Sigmoid colon (tissue), 7 donors: ENCODE results near the gene MYO1F. TPM values are rescaled to one million over a fixed set of nuclear protein-coding genes. Genes with fewer than 3 reads are reported as not detected.
A peak's percentile ranks its signal among the peaks of the same experiment; 100 is the strongest.

Source experiments
- DNase-seq: peaks from one replicate; pipeline ENCODE4 v3.0.0-alpha.2; 2019
- H3K27ac ChIP-seq, 4 donors: fragments of 200-600 bp; sonication (generic); one replicate each; pipeline ENCODE4 v1.5.1; 2016 to 2019; ENCODE audit warnings: mild to moderate bottlenecking in 1 of 4
- H3K27me3 ChIP-seq, 3 donors: fragments of 200-600 bp; sonication (generic); one replicate each; pipeline ENCODE4 v1.5.1; 2019; ENCODE audit warnings: mild to moderate bottlenecking in 1 of 3
- H3K36me3 ChIP-seq, 4 donors: fragments of 200-600 bp; sonication (generic); one replicate each; pipeline ENCODE4 v1.5.1; 2016 to 2019
- H3K4me1 ChIP-seq, 4 donors: fragments of 200-600 bp; sonication (generic); one replicate each; pipeline ENCODE4 v1.5.1; 2017 to 2019
- H3K4me3 ChIP-seq, 4 donors: fragments of 200-600 bp; sonication (generic); one replicate each; pipeline ENCODE4 v1.5.1; 2017 to 2019; ENCODE audit warnings: mild to moderate bottlenecking in 2 of 4, moderate library complexity in 1 of 4
- H3K9me3 ChIP-seq, 4 donors: fragments of 200-600 bp in 3 of 4; sonication (generic) in 3 of 4; one replicate each; pipeline versions ENCODE4 v1.5.1 to v1.6.1; 2013 to 2019
- CTCF ChIP-seq, 4 experiments: fragments of 450-650 bp in 3 of 4; fragments of 200-600 bp in 1 of 4; IDR thresholded peaks; one replicate each; pipeline ENCODE4 v1.5.1; 2016 to 2019; ENCODE audit warnings: antibody characterized with exemption in 4 of 4, mild to moderate bottlenecking in 3 of 4, moderate library complexity in 2 of 4
- EP300 ChIP-seq, 4 donors: sonication (generic); formaldehyde crosslinking; IDR thresholded peaks; one replicate each; pipeline ENCODE4 v1.6.1; 2017; ENCODE audit warnings: antibody characterized with exemption in 4 of 4
- POLR2A ChIP-seq, 2 donors: fragments of 450-650 bp; IDR thresholded peaks; one replicate each; pipeline ENCODE4 v1.6.1; 2016; ENCODE audit warnings: antibody characterized with exemption in 2 of 2, mild to moderate bottlenecking in 2 of 2, moderate library complexity in 2 of 2
- POLR2AphosphoS5 ChIP-seq, 4 donors: sonication (generic); formaldehyde crosslinking; IDR thresholded peaks; one replicate each; pipeline ENCODE4 v1.6.1; 2017; ENCODE audit warnings: antibody characterized with exemption in 4 of 4
- WGBS, 2 donors: extraction: QIAGEN DNeasy Blood & Tissue Kit; methylation state at CpG; one replicate each; pipeline ENCODE4 v1.1.7; 2013; 5-methylcytosine and 5-hydroxymethylcytosine counted together
- intact Hi-C: fragments of 100-400 bp; cut with DNase I; formaldehyde crosslinking; loops from one replicate; pipeline ENCODE4 v1.15.1; 2023
- polyA plus RNA-seq, 3 donors: library from polyadenylated mRNA; stranded (reverse); fragments of 200-250 nt; gene quantifications; one replicate each; pipeline ENCODE4 v1.2.3, GENCODE V29; 2013
- total RNA-seq, 4 donors: library from RNA; depleted of rRNA; stranded (reverse); fragments of >200 nt; gene quantifications; one replicate each; pipeline ENCODE4 v1.1.0, GENCODE V29; 2016
- donor health status: healthy with polysubstance abuse.
- donor health status: Bipolar disorder and iron deficiency.
- donor health status: healthy.

MYO1F gene
- total and polyA plus RNA-seq, 7 donors, result 6.6 to 19.4 (median 10.2) TPM

- 86 to 93% methylated on average over 16 of the region's 16 CpGs for WGBS, 2 donors
- peak overlapping the region in 1 of 4 donors; percentile 12 for H3K27ac ChIP-seq
- intact Hi-C loops, result no loop called here
Measured at GRCh38 chr19:8486661-8487136, 90.5 kb downstream of the MYO1F start.

GRCh38 chr19:8485561-8486371 lies 91.5 kb downstream of the MYO1F start:
- H3K4me1 ChIP-seq, result peaks cover 0 to 15% (median 11%) of the 10 kb centered on the region in 4 donors
- H3K27ac ChIP-seq, result no peak overlapping the region
- H3K36me3 ChIP-seq, result peaks cover 28 to 90% (median 42%) of the 10 kb centered on the region in 4 donors

More at GRCh38 chr19:8486661-8487136, 90.5 kb downstream of the MYO1F start:
- no peaks in the 10 kb centered on the region for H3K27me3 ChIP-seq
- no peak for DNase-seq
- no peaks in the 10 kb centered on the region for H3K9me3 ChIP-seq
- H3K4me1 ChIP-seq, result peaks cover 0 to 6% (median 4%) of the 10 kb centered on the region in 4 donors
- TF ChIP-seq POLR2AphosphoS5 (IDR thresholded peaks at IDR 0.05), result no peak
- TF ChIP-seq EP300 (IDR thresholded peaks at IDR 0.05), result no peak
- TF ChIP-seq CTCF (IDR thresholded peaks at IDR 0.05), result no peak
- no peak for TF ChIP-seq POLR2A (IDR thresholded peaks at IDR 0.05)
- H3K4me3 ChIP-seq, result no peak overlapping the region
- peaks cover 28 to 86% (median 42%) of the 10 kb centered on the region in 4 donors for H3K36me3 ChIP-seq

GRCh38 chr19:8484331-8484894 lies 92.8 kb downstream of the MYO1F start:
- intact Hi-C loops, result no loop called here
- Histone ChIP-seq H3K27me3 (no peaks in the 10 kb centered on the region), H3K4me1 (peaks cover 0 to 15% (median 12%) of the 10 kb centered on the region in 4 donors), H3K4me3 (no peak overlapping the region), H3K36me3 (peaks cover 28 to 84% (median 42%) of the 10 kb centered on the region in 4 donors), H3K27ac (no peak overlapping the region), H3K9me3 (no peaks in the 10 kb centered on the region)
- WGBS, 2 donors, result 74 to 84% methylated on average over 18 of the region's 18 CpGs
- no peak for TF ChIP-seq CTCF (IDR thresholded peaks at IDR 0.05)
- no peak for TF ChIP-seq POLR2A (IDR thresholded peaks at IDR 0.05)
- no peak for TF ChIP-seq EP300 (IDR thresholded peaks at IDR 0.05)
- no peak for TF ChIP-seq POLR2AphosphoS5 (IDR thresholded peaks at IDR 0.05)
- DNase-seq, result no peak

More at GRCh38 chr19:8485561-8486371, 91.5 kb downstream of the MYO1F start:
- 98% methylated on average over 62 of the region's 62 CpGs for WGBS, 2 donors
- no peak for TF ChIP-seq POLR2AphosphoS5 (IDR thresholded peaks at IDR 0.05)
- no peak for TF ChIP-seq CTCF (IDR thresholded peaks at IDR 0.05)
- TF ChIP-seq EP300 (IDR thresholded peaks at IDR 0.05), result no peak
- no peak for TF ChIP-seq POLR2A (IDR thresholded peaks at IDR 0.05)
- intact Hi-C loops, result no loop called here
- no peaks in the 10 kb centered on the region for H3K9me3 ChIP-seq
- H3K27me3 ChIP-seq, result no peaks in the 10 kb centered on the region
- no peak for DNase-seq
- no peak overlapping the region for H3K4me3 ChIP-seq

GRCh38 chr19:8483165-8483564 lies 94.1 kb downstream of the MYO1F start:
- Histone ChIP-seq H3K27me3 (no peaks in the 10 kb centered on the region), H3K4me1 (peaks cover 0 to 22% (median 21%) of the 10 kb centered on the region in 4 donors), H3K9me3 (no peaks in the 10 kb centered on the region), H3K4me3 (no peak overlapping the region), H3K36me3 (peaks cover 28 to 81% (median 39%) of the 10 kb centered on the region in 4 donors), H3K27ac (no peak overlapping the region)
- intact Hi-C loops, result no loop called here
- no peak for DNase-seq
- WGBS, 2 donors, result 91 to 93% methylated on average over 8 of the region's 8 CpGs
- TF ChIP-seq EP300 (IDR thresholded peaks at IDR 0.05), result no peak
- TF ChIP-seq CTCF (IDR thresholded peaks at IDR 0.05), result no peak
- no peak for TF ChIP-seq POLR2A (IDR thresholded peaks at IDR 0.05)
- no peak for TF ChIP-seq POLR2AphosphoS5 (IDR thresholded peaks at IDR 0.05)
